ENCODE data around the gene HHLA2. TPM values are rescaled to one million over a fixed set of nuclear protein-coding genes. Genes with fewer than 3 reads are reported as not detected.

The HHLA2 gene
- total and polyA plus RNA-seq, 9 donors = 0.12 to 1.1 (median 0.24) TPM; not detected in 5

- no peak for DNase-seq
- 68 to 81% (median 71%) methylated on average over 2 of the region's 2 CpGs for WGBS, 3 donors
- H3K36me3 ChIP-seq = no peaks in the 10 kb centered on the region
- no peak overlapping the region for H3K27ac ChIP-seq
- no peaks in the 10 kb centered on the region for H3K4me1 ChIP-seq (ENCODE audit: insufficient read depth)
- no peak for TF ChIP-seq CTCF (IDR thresholded peaks at IDR 0.05)
- no peak for TF ChIP-seq EP300 (IDR thresholded peaks at IDR 0.05)
- no peak for TF ChIP-seq POLR2A (IDR thresholded peaks at IDR 0.05)
- H3K4me3 ChIP-seq = no peak overlapping the region
- H3K9me3 ChIP-seq = no peaks in the 10 kb centered on the region
- intact Hi-C loops (cut with DNase I) = no loop called here
- H3K27me3 ChIP-seq = no peaks in the 10 kb centered on the region
Observed at GRCh38 chr3:108289159-108289558, 7.2 kb upstream of the HHLA2 start.

- no peak for DNase-seq
- no peaks in the 10 kb centered on the region for H3K4me1 ChIP-seq (ENCODE audit: insufficient read depth)
- H3K27ac ChIP-seq = no peak overlapping the region
- no peaks in the 10 kb centered on the region for H3K36me3 ChIP-seq
- intact Hi-C loops (cut with DNase I) = no loop called here
- no peaks in the 10 kb centered on the region for H3K27me3 ChIP-seq
- H3K4me3 ChIP-seq = no peak overlapping the region
- no peaks in the 10 kb centered on the region for H3K9me3 ChIP-seq
- TF ChIP-seq CTCF (IDR thresholded peaks at IDR 0.05) (no peak), EP300 (IDR thresholded peaks at IDR 0.05) (no peak), POLR2A (IDR thresholded peaks at IDR 0.05) (no peak)
Observed at GRCh38 chr3:108292450-108292849, 3.9 kb upstream of the HHLA2 start.

- H3K36me3 ChIP-seq = no peaks in the 10 kb centered on the region
- no peaks in the 10 kb centered on the region for H3K27me3 ChIP-seq
- no peak overlapping the region for H3K27ac ChIP-seq
- no peak for TF ChIP-seq POLR2A (IDR thresholded peaks at IDR 0.05)
- no peak for TF ChIP-seq EP300 (IDR thresholded peaks at IDR 0.05)
- TF ChIP-seq CTCF (IDR thresholded peaks at IDR 0.05) = no peak
- intact Hi-C loops (cut with DNase I) = no loop called here
- no peak overlapping the region for H3K4me3 ChIP-seq
- H3K9me3 ChIP-seq = no peaks in the 10 kb centered on the region
- DNase-seq = no peak
- H3K4me1 ChIP-seq (ENCODE audit: insufficient read depth) = no peaks in the 10 kb centered on the region
Observed at GRCh38 chr3:108292905-108293328, 3.4 kb upstream of the HHLA2 start.

DNA sequence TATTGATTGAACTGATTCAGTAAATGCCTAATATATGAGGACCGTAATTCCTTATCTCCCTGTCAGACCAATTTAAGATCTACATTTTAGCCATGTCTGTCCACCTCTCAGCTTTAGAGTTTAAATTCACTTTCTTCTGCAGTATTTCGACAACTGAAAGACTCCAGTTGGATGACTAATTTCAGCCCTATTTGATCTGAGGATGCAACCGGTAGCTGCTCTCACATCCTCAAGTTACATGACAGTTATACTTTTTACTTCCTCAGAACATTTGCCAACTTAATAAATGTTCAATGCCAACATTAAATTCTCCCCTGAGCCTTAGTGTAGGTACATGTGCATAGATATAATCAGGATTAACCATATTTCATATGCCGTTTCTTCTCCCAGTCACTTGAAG is 2.5 kb upstream of the HHLA2 start:
- TF ChIP-seq EP300 (IDR thresholded peaks at IDR 0.05) (no peak), POLR2A (IDR thresholded peaks at IDR 0.05) (no peak), CTCF (IDR thresholded peaks at IDR 0.05) (no peak)
- WGBS, 3 donors = 92 to 96% (median 95%) methylated on average over 4 of the region's 4 CpGs
- no peaks in the 10 kb centered on the region for H3K4me1 ChIP-seq (ENCODE audit: insufficient read depth)
- H3K27me3 ChIP-seq = no peaks in the 10 kb centered on the region
- no peak overlapping the region for H3K4me3 ChIP-seq
- intact Hi-C loops (cut with DNase I) = no loop called here
- no peak for DNase-seq
- no peaks in the 10 kb centered on the region for H3K9me3 ChIP-seq
- H3K36me3 ChIP-seq = no peaks in the 10 kb centered on the region
- H3K27ac ChIP-seq = no peak overlapping the region
